ENCODE data around the gene IPO4. TPM values are rescaled to one million over a fixed set of nuclear protein-coding genes. Genes with fewer than 3 reads are reported as not detected.
"Not testable (repeated sequence)": the region's sequence is repeated elsewhere in the genome, so short reads cannot be mapped to it uniquely, and the experiment has no call there.

IPO4 gene
- total and polyA plus RNA-seq, 2 of the 4 experiments (the other 2 are of a cell fraction): 37.6 to 39.4 TPM

DNA sequence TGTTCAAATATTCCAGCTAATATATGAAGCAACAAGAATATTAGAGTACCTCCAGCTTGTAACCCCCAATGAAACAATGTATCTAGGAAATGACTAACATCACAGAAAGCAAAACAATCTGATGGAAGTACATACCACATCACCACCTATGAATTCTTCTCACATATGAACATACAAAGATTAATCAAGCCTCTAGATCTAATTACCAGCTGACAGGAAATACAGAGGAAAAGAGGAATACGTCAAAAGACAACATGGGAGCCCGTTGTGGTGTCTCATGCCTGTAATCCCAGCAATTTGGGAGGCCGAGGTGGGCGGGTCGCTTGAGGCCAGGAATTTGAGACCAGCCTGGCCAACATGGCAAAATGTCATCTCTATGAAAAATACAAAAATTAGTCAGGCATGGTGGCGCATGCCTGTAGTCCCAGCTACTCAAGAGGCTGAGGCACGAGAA lies 36.0 kb upstream of the IPO4 start:
- Histone ChIP-seq H3K23ac (ENCODE audit: low read depth, low read length) (0 out of 2 replicates have a peak overlapping the region, but pooled peaks have one; percentile 37), H3K56ac (ENCODE audit: extremely low read depth, insufficient read depth, low read length) (no peak overlapping the region), H3K9me3 (ENCODE audit: control insufficient read depth, insufficient read depth, low read length) (no peaks in the 10 kb centered on the region), H4K91ac (ENCODE audit: insufficient read depth, low read depth, low read length) (0 out of 2 replicates have a peak overlapping the region, but pooled peaks have one; percentile 4), H2BK5ac (ENCODE audit: low read depth, low read length, poor library complexity, severe bottlenecking) (peak overlapping the region; percentile 73), H3K4me2 (ENCODE audit: low read depth, low read length) (peak overlapping the region; percentile 20; the same call in 1 of the 2 replicates), H3K36me3 (ENCODE audit: control insufficient read depth, insufficient read depth, low read length) (peaks cover 6% of the 10 kb centered on the region; the same call in 1 of the 2 replicates), H3K27ac (ENCODE audit: insufficient read depth, low read length) (peak overlapping the region; percentile 44), H3K4ac (ENCODE audit: low read depth, low read length) (peak overlapping the region; percentile 53; the same call in 1 of the 2 replicates), H3K27me3 (ENCODE audit: control insufficient read depth, insufficient read depth, low read length) (no peaks in the 10 kb centered on the region), H3K4me3 (ENCODE audit: insufficient read depth, low read depth, low read length) (no peak overlapping the region), H2AFZ (replicated peaks; ENCODE audit: low read length, poor library complexity) (no peak overlapping the region), H3K4me1 (ENCODE audit: control insufficient read depth, insufficient read depth, low read length) (peaks cover 4% of the 10 kb centered on the region), H2BK120ac (ENCODE audit: low read depth, low read length) (peak overlapping the region; percentile 18; the same call in 1 of the 2 replicates), H3K79me1 (ENCODE audit: low read depth in 1 of 2, low read length in 2 of 2) (peaks cover 9 to 51% of the 10 kb centered on the region in 2 experiments), H3K9ac (ENCODE audit: low read depth, low read length) (no peak overlapping the region), H3K9me1 (ENCODE audit: insufficient read depth, low read length) (peaks cover 3% of the 10 kb centered on the region; the same call in 1 of the 2 replicates), H2BK15ac (ENCODE audit: low read depth, low read length) (no peak overlapping the region), H3K14ac (replicated peaks; ENCODE audit: low read depth, low read length) (no peak overlapping the region), H4K20me1 (ENCODE audit: insufficient read depth, low read length) (no peaks in the 10 kb centered on the region; the same call in 1 of the 2 replicates), H2BK20ac (ENCODE audit: low read depth, low read length) (no peak overlapping the region), H2AK9ac (replicated peaks; ENCODE audit: low read depth, low read length, poor library complexity) (no peak overlapping the region), H3K18ac (ENCODE audit: low read depth, low read length) (peak overlapping the region; percentile 52; the same call in 1 of the 2 replicates), H4K5ac (ENCODE audit: low read depth, low read length) (peak overlapping the region; percentile 12; the same call in 1 of the 2 replicates), H2AK5ac (ENCODE audit: low read depth, low read length) (peak overlapping the region; percentile 12; the same call in 1 of the 2 replicates), H4K8ac (ENCODE audit: low read depth in 2 of 2, low read length in 2 of 2) (peak overlapping the region in 1 of 2 experiments; percentile 6; a peak in 1 of 4 replicates)
- WGBS, 2 experiments (ENCODE audit: extremely low coverage in 2 of 2, insufficient read length in 1 of 2): 53% methylated on average over 4 of the region's 7 CpGs; no CpG with 5 or more reads in 1 of the 2 experiments
- dilution Hi-C loops (cut with HindIII; ENCODE audit: low sequenced_read_pairs, unreplicated experiment): no loop called here
- ChIA-PET POLR2A (ENCODE audit: unreplicated experiment) (no interaction called here), CTCF (no interaction called here)
- BruUV-seq (replicated peaks): no TSS peak
- in situ Hi-C loops (cut with MboI; ENCODE audit: low sequenced_read_pairs): no loop called here
- peak; percentile 87 for DNase-seq
- intact Hi-C loops (cut with micrococcal nuclease): no loop called here
- peak; percentile 83 for ATAC-seq (ENCODE audit: low read depth)
- TF ChIP-seq, protein P1, sequence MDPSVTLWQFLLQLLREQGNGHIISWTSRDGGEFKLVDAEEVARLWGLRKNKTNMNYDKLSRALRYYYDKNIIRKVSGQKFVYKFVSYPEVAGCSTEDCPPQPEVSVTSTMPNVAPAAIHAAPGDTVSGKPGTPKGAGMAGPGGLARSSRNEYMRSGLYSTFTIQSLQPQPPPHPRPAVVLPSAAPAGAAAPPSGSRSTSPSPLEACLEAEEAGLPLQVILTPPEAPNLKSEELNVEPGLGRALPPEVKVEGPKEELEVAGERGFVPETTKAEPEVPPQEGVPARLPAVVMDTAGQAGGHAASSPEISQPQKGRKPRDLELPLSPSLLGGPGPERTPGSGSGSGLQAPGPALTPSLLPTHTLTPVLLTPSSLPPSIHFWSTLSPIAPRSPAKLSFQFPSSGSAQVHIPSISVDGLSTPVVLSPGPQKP (IDR thresholded peaks at IDR 0.05; ENCODE audit: borderline replicate concordance, low read depth, low read length): no peak
- TF ChIP-seq CEBPB (IDR thresholded peaks at IDR 0.05; ENCODE audit: low read depth, low read length): peak; percentile 70; the same call in 1 of the 2 replicates

GRCh38 chr14:24222987-24223386 lies 34.4 kb upstream of the IPO4 start:
- CTCF ChIA-PET; H2BK20ac ChIP-seq (ENCODE audit: low read depth, low read length); H3K9me1 ChIP-seq (ENCODE audit: insufficient read depth, low read length); in situ Hi-C loops (cut with MboI; ENCODE audit: low sequenced_read_pairs); H3K4me2 ChIP-seq (ENCODE audit: low read depth, low read length); H3K27me3 ChIP-seq (ENCODE audit: control insufficient read depth, insufficient read depth, low read length); H3K14ac ChIP-seq (replicated peaks; ENCODE audit: low read depth, low read length); H3K18ac ChIP-seq (ENCODE audit: low read depth, low read length); intact Hi-C loops (cut with micrococcal nuclease); H3K9ac ChIP-seq (ENCODE audit: low read depth, low read length); BruUV-seq (replicated peaks); H2BK15ac ChIP-seq (ENCODE audit: low read depth, low read length); H3K27ac ChIP-seq (ENCODE audit: insufficient read depth, low read length); H2AK9ac ChIP-seq (replicated peaks; ENCODE audit: low read depth, low read length, poor library complexity); H3K4me3 ChIP-seq (ENCODE audit: insufficient read depth, low read depth, low read length); H2AFZ ChIP-seq (replicated peaks; ENCODE audit: low read length, poor library complexity); H4K5ac ChIP-seq (ENCODE audit: low read depth, low read length); H2AK5ac ChIP-seq (ENCODE audit: low read depth, low read length); H4K20me1 ChIP-seq (ENCODE audit: insufficient read depth, low read length); H3K23ac ChIP-seq (ENCODE audit: low read depth, low read length); H3K36me3 ChIP-seq (ENCODE audit: control insufficient read depth, insufficient read depth, low read length); H4K91ac ChIP-seq (ENCODE audit: insufficient read depth, low read depth, low read length); ATAC-seq (ENCODE audit: low read depth); H3K4me1 ChIP-seq (ENCODE audit: control insufficient read depth, insufficient read depth, low read length); H2BK120ac ChIP-seq (ENCODE audit: low read depth, low read length); DNase-seq; H3K56ac ChIP-seq (ENCODE audit: extremely low read depth, insufficient read depth, low read length); dilution Hi-C loops (cut with HindIII; ENCODE audit: low sequenced_read_pairs, unreplicated experiment); H3K9me3 ChIP-seq (ENCODE audit: control insufficient read depth, insufficient read depth, low read length); POLR2A ChIA-PET (ENCODE audit: unreplicated experiment): not testable (repeated sequence)
- Histone ChIP-seq H2BK5ac (ENCODE audit: low read depth, low read length, poor library complexity, severe bottlenecking) (peak overlapping the region; percentile 23), H3K4ac (ENCODE audit: low read depth, low read length) (peak overlapping the region; percentile 22; the same call in 1 of the 2 replicates), H4K8ac (ENCODE audit: low read depth in 2 of 2, low read length in 2 of 2) (peak overlapping the region in 1 of 2 experiments; percentile 25; a peak in 1 of 4 replicates), H3K79me1 (ENCODE audit: low read depth in 1 of 2, low read length in 2 of 2) (peaks cover 12 to 53% of the 10 kb centered on the region in 2 experiments)
- WGBS, 2 experiments (ENCODE audit: extremely low coverage in 2 of 2, insufficient read length in 1 of 2): 100% methylated on average over 1 of the region's 4 CpGs; no CpG with 5 or more reads in 1 of the 2 experiments
